Measurements from ENCODE around the gene KHK. TPM values are rescaled to one million over a fixed set of nuclear protein-coding genes. Genes with fewer than 3 reads are reported as not detected.
"Not testable (repeated sequence)": the region's sequence is repeated elsewhere in the genome, so short reads cannot be mapped to it uniquely, and the experiment has no call there.

KHK gene
- total RNA-seq, 4 donors from 2014 or later, result 1.2 to 6.1 (median 1.9) TPM

DNA sequence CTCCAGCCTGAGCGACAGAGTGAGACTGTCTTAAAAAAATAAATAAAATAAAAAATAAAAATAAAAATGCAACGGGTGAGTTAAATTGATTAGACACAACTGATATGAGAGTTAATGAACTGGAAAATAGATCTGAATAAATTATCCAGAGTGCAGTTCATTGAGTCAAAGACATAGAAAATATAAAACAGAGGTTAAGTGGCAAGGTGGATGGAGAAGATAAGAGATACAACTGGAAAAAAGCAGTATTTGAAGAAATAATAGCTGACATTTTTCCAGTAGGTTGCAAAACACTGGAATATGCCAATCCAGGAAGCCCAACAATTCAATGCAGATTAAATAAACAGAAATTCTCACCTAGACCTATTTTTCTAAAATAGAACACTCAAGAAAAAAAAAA is 21.6 kb downstream of the KHK start:
- Histone ChIP-seq H3K4me1 (no peaks in the 10 kb centered on the region), H3K27me3 (peaks cover 46% of the 10 kb centered on the region), H3K4me3 (no peak overlapping the region), H3K9me3 (no peaks in the 10 kb centered on the region), H3K36me3 (no peaks in the 10 kb centered on the region), H3K27ac (no peak overlapping the region)
- TF ChIP-seq, protein P1, sequence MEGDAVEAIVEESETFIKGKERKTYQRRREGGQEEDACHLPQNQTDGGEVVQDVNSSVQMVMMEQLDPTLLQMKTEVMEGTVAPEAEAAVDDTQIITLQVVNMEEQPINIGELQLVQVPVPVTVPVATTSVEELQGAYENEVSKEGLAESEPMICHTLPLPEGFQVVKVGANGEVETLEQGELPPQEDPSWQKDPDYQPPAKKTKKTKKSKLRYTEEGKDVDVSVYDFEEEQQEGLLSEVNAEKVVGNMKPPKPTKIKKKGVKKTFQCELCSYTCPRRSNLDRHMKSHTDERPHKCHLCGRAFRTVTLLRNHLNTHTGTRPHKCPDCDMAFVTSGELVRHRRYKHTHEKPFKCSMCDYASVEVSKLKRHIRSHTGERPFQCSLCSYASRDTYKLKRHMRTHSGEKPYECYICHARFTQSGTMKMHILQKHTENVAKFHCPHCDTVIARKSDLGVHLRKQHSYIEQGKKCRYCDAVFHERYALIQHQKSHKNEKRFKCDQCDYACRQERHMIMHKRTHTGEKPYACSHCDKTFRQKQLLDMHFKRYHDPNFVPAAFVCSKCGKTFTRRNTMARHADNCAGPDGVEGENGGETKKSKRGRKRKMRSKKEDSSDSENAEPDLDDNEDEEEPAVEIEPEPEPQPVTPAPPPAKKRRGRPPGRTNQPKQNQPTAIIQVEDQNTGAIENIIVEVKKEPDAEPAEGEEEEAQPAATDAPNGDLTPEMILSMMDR (IDR thresholded peaks at IDR 0.05), result no peak
- no peak for TF ChIP-seq POLR2AphosphoS5 (IDR thresholded peaks at IDR 0.05)
- no peak for TF ChIP-seq EP300 (IDR thresholded peaks at IDR 0.05)
- no peak for TF ChIP-seq POLR2A (IDR thresholded peaks at IDR 0.05)
- 63 to 82% methylated on average over 1 to 2 of the region's 2 CpGs for WGBS, 2 donors (ENCODE audit: low coverage in 1 of 2)
- ATAC-seq, result no peak

DNA sequence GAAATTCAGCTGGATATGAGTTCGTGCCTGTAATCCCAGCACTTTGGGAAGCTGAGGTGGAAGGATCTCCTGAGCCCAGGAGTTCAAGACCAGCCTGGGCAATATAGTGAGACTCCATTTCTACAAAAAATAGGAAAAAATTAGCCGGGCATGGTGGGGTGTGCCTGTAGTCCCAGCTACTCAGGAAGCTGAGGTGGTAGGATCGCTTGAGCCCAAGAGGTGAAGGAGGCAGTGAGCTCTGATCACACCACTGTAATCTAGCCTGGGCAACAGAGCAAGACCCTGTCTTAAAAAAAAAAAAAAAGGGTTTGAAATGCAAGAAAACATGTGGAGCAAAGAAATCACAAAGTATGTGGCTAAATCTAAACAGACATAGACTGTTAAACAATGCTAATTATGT is 22.5 kb downstream of the KHK start:
- ATAC-seq, result no peak
- H3K4me3 ChIP-seq, result no peak overlapping the region
- no peak overlapping the region for H3K27ac ChIP-seq
- H3K36me3 ChIP-seq, result no peaks in the 10 kb centered on the region
- no peak for TF ChIP-seq EP300 (IDR thresholded peaks at IDR 0.05)
- TF ChIP-seq POLR2AphosphoS5 (IDR thresholded peaks at IDR 0.05), result no peak
- TF ChIP-seq, protein P1 (IDR thresholded peaks at IDR 0.05), result no peak
- H3K9me3 ChIP-seq, result no peaks in the 10 kb centered on the region
- WGBS, 2 donors (ENCODE audit: low coverage in 1 of 2), result 80 to 100% methylated on average over 2 to 3 of the region's 3 CpGs
- peaks cover 42% of the 10 kb centered on the region for H3K27me3 ChIP-seq
- no peaks in the 10 kb centered on the region for H3K4me1 ChIP-seq

DNA sequence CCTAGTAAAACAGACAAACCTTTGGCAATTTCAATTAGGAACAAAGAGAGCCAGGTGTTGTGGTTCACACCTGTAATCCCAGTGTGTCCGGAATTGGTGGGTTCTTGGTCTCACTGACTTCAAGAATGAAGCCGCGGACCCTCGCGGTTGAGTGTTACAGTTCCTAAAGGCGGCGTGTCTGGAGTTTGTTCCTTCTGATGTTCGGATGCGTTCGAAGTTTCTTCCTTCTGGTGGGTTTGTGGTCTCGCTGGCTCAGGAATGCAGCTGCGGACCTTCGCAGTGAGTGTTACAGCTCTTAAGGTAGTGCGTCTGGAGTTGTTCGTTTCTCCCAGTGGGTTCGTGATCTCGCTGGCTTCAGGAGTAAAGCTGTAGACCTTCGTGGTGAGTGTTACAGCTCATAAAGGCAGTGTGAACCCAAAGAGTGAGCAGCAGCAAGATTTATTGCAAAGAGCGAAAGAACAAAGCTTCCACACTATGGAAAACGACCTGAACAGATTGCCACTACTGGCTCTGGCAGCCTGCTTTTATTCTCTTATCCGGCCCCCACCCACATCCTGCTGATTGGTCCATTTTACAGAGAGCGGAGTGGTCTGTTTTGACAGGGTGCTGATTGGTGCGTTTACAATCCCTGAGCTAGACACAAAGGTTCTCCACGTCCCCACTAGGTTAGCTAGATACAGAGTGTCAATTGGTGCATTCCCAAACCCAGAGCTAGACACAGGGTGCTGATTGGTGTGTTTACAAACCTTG is 24.2 kb downstream of the KHK start:
- H3K36me3 ChIP-seq, H3K4me3 ChIP-seq, H3K27ac ChIP-seq, H3K9me3 ChIP-seq, ATAC-seq, H3K4me1 ChIP-seq: not testable (repeated sequence)
- 80 to 85% methylated on average over 7 to 12 of the region's 24 CpGs for WGBS, 2 donors (ENCODE audit: low coverage in 1 of 2)
- H3K27me3 ChIP-seq, result peaks cover 25% of the 10 kb centered on the region

DNA sequence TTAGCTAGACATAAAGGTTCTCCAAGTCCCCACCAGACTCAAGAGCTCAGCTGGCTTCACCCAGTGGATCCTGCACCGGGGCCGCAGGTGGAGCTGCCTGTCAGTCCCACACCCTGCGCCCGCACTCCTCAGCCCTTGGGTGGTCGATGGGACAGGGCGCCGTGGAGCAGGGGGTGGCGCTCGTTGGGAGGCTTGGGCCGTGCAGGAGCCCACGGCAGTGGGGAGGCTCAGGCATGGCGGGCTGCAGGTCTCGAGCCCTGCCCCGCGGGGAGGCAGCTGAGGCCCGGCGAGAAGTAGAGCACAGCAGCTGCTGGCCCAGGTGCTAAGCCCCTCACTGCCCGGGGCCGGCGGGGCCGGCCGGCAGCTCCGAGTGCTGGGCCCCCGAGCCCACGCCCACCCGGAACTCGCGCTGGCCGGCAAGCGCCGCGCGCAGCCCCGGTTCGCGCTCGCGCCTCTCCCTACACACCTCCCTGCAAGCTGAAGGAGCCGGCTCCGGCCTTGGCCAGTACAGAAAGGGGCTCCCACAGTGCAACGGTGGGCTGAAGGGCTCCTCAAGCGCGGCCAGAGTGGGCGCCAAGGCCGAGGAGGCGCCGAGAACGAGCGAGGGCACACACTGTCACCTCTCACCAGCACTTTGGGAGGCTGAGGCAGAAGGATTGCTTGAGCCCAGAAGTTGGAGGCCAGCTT is 25.0 kb downstream of the KHK start:
- H3K36me3 ChIP-seq, H3K4me1 ChIP-seq, H3K27ac ChIP-seq, ATAC-seq, H3K9me3 ChIP-seq, H3K4me3 ChIP-seq: not testable (repeated sequence)
- WGBS, 2 donors (ENCODE audit: low coverage in 1 of 2), result no CpG with 5 or more reads among the region's 49 CpGs
- peaks cover 25% of the 10 kb centered on the region for H3K27me3 ChIP-seq

DNA sequence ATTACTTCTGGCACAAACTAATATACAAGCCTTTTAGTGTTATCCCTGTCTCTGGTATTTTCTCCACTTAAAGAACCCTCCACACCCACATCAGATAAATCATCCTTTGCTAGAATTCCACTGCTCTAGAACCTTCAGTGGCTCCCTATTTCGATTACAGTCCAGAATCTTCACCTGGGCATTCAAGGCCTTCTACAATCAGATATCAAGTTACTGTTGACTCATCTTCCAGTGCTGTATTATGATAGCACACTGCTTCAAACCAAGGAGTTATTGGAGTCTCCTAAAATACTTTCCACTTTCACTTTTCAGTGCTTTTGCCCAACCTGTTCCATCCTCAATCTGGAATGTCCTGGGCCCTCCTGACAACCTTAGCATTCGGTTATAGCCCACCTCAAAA is 28.9 kb downstream of the KHK start:
- ATAC-seq, result no peak

More for the DNA sequence above, 28.9 kb downstream of the KHK start:
- Histone ChIP-seq H3K36me3 (no peaks in the 10 kb centered on the region), H3K4me3 (no peak overlapping the region), H3K27ac (no peak overlapping the region), H3K27me3 (peaks cover 40% of the 10 kb centered on the region), H3K4me1 (peaks cover 0 to 15% (median 5%) of the 10 kb centered on the region in 3 donors), H3K9me3 (no peaks in the 10 kb centered on the region)
- TF ChIP-seq EP300 (IDR thresholded peaks at IDR 0.05) (no peak), POLR2AphosphoS5 (IDR thresholded peaks at IDR 0.05) (no peak), POLR2A (IDR thresholded peaks at IDR 0.05) (no peak)
- TF ChIP-seq, protein P1 (IDR thresholded peaks at IDR 0.05), result no peak
- 63 to 86% methylated on average over 2 of the region's 2 CpGs for WGBS, 2 donors (ENCODE audit: low coverage in 1 of 2)
